Transverse colon (tissue), 4 donors: Measurements from ENCODE around the gene KPTN. TPM values are rescaled to one million over a fixed set of nuclear protein-coding genes. Genes with fewer than 3 reads are reported as not detected.

Source experiments
- DNase-seq: peaks from one replicate; pipeline ENCODE4 v3.0.0-alpha.2; 2019
- H3K27ac ChIP-seq, 4 donors: fragments of 200-600 bp; sonication (generic); 2 replicates each; pipeline ENCODE4 v1.5.1; 2016 to 2018; ENCODE audit warnings: inconsistent platforms in 4 of 4
- H3K27me3 ChIP-seq: fragments of 200-600 bp; sonication (generic); 2 replicates; pipeline ENCODE4 v1.5.1; 2017; ENCODE audit warnings: inconsistent platforms
- H3K36me3 ChIP-seq, 4 donors: fragments of 200-600 bp; sonication (generic); 2 replicates each; pipeline ENCODE4 v1.5.1; 2017 to 2019; ENCODE audit warnings: inconsistent platforms in 4 of 4
- H3K4me1 ChIP-seq, 4 donors: fragments of 200-600 bp; sonication (generic); 2 replicates each; pipeline ENCODE4 v1.5.1; 2017 to 2020; ENCODE audit warnings: inconsistent platforms in 4 of 4
- H3K4me3 ChIP-seq, 4 donors: fragments of 200-600 bp; sonication (generic); 1 replicate in 1 of 4; 2 replicates in 3 of 4; pipeline versions ENCODE4 v1.5.1 to v1.6.1; 2017 to 2019; ENCODE audit warnings: inconsistent platforms in 4 of 4
- H3K9me3 ChIP-seq, 2 donors: fragments of 200-600 bp; sonication (generic); 2 replicates each; pipeline ENCODE4 v1.5.1; 2017 to 2019; ENCODE audit warnings: inconsistent platforms in 2 of 2
- EP300 ChIP-seq: sonication (generic); formaldehyde crosslinking; IDR thresholded peaks from one replicate; pipeline ENCODE4 v1.6.1; 2017; ENCODE audit warnings: antibody characterized with exemption, low read depth
- POLR2A ChIP-seq: fragments of 450-650 bp; IDR thresholded peaks from one replicate; pipeline ENCODE4 v1.6.1; 2016; ENCODE audit warnings: antibody characterized with exemption, mild to moderate bottlenecking, moderate library complexity
- POLR2AphosphoS5 ChIP-seq, 3 donors: sonication (generic); formaldehyde crosslinking; IDR thresholded peaks; one replicate each; pipeline ENCODE4 v1.6.1; 2016; ENCODE audit warnings: antibody characterized with exemption in 3 of 3
- WGBS, 2 donors: methylation state at CpG; one replicate each; pipeline ENCODE4 v1.1.5; 2018; ENCODE audit warnings: low coverage in 1 of 2; 5-methylcytosine and 5-hydroxymethylcytosine counted together
- in situ Hi-C, 4 donors: fragments of 200-750 bp; cut with MboI; loops; one replicate each; pipeline versions ENCODE4 v1.15.0 to v1.15.1; 2017; ENCODE audit warnings: low sequenced_read_pairs in 3 of 4, low pct_ligation_motif_present in 1 of 4, low pct_unique_long_range_greater_than_20kb in 1 of 4
- intact Hi-C: fragments of 100-400 bp; cut with DNase I; formaldehyde crosslinking; loops from one replicate; pipeline ENCODE4 v1.15.1; 2023; ENCODE audit warnings: low total_unique reads
- total RNA-seq, 4 donors: library from RNA; depleted of rRNA; stranded (reverse); fragments of >200 nt; gene quantifications; one replicate each; pipeline ENCODE4 v1.1.0, GENCODE V29; 2016
- TF ChIP-seq, protein P1 (sequence below), 5 experiments: fragments of 200-600 bp in 3 of 5; fragments of 450-650 bp in 2 of 5; sonication (generic) in 3 of 5; IDR thresholded peaks; 1 replicate in 2 of 5; 2 replicates in 3 of 5; pipeline ENCODE4 v1.5.1; 2016 to 2017; ENCODE audit warnings: antibody characterized with exemption in 5 of 5, inconsistent platforms in 3 of 5, mild to moderate bottlenecking in 2 of 5, moderate library complexity in 1 of 5

Gene KPTN
- total RNA-seq, 4 donors from 2014 or later: 2.2 to 5.7 (median 3.3) TPM; not detected in 1

DNA sequence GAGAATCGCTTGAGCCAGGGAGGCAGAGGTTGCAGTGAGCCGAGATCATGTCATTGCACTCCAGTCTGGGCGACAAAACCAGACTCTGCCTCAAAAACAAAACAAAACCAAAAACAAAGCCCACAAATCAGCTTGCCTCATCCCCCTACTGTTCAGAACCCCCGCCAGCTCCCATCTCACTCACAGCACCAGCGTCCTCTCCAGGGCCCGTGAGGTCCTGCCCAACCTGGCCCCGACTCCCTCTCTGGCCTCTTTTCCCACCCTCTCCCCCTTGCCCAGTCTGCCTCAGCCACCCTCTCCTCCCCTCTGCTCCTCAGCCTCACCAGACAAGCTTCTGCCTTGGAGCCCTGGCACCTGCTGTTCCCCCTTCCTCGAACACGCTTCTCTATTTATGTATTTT is 16.1 kb downstream of the KPTN start:
- H3K36me3 ChIP-seq: no peaks in the 10 kb centered on the region
- TF ChIP-seq, protein P1, sequence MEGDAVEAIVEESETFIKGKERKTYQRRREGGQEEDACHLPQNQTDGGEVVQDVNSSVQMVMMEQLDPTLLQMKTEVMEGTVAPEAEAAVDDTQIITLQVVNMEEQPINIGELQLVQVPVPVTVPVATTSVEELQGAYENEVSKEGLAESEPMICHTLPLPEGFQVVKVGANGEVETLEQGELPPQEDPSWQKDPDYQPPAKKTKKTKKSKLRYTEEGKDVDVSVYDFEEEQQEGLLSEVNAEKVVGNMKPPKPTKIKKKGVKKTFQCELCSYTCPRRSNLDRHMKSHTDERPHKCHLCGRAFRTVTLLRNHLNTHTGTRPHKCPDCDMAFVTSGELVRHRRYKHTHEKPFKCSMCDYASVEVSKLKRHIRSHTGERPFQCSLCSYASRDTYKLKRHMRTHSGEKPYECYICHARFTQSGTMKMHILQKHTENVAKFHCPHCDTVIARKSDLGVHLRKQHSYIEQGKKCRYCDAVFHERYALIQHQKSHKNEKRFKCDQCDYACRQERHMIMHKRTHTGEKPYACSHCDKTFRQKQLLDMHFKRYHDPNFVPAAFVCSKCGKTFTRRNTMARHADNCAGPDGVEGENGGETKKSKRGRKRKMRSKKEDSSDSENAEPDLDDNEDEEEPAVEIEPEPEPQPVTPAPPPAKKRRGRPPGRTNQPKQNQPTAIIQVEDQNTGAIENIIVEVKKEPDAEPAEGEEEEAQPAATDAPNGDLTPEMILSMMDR (IDR thresholded peaks at IDR 0.05): no peak
- TF ChIP-seq POLR2A: no peak
- WGBS, 2 donors: 54% methylated on average over 9 of the region's 9 CpGs; no CpG with 5 or more reads in 1 of the 2 donors
- peaks cover 0 to 17% (median 7%) of the 10 kb centered on the region in 4 donors for H3K4me1 ChIP-seq
- H3K9me3 ChIP-seq: no peaks in the 10 kb centered on the region
- in situ Hi-C loops: no loop called here
- no peak overlapping the region for H3K4me3 ChIP-seq
- intact Hi-C loops: no loop called here
- no peak for DNase-seq
- peaks cover 66% of the 10 kb centered on the region for H3K27me3 ChIP-seq
- H3K27ac ChIP-seq: no peak overlapping the region

DNA sequence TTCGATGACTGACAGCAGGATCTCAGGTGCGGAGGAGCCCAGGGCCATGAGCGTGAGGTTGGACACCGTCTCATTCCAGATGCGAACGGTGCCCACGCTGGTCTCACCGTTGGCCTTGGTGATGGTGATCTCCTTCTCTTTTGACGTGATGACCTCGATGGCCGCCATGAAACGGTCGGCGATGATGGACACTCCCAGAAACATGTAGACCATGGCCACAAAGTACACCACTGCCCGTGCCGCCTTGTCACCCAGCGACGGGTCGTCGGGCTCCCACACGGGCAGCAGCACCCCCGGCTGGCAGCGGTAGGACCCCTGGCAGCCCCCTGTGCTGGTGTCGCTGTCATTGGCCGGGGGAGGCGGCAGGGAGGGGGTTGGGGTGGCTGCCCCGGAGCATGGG is 18.1 kb downstream of the KPTN start:
- in situ Hi-C loops: no loop called here
- Histone ChIP-seq H3K27ac (no peak overlapping the region), H3K4me3 (no peak overlapping the region), H3K36me3 (no peaks in the 10 kb centered on the region), H3K27me3 (peaks cover 59% of the 10 kb centered on the region), H3K4me1 (peaks cover 0 to 4% (median 2%) of the 10 kb centered on the region in 4 donors), H3K9me3 (no peaks in the 10 kb centered on the region)
- intact Hi-C loops: no loop called here
- DNase-seq: no peak
- TF ChIP-seq, protein P1 (IDR thresholded peaks at IDR 0.05): no peak
- TF ChIP-seq POLR2AphosphoS5 (IDR thresholded peaks at IDR 0.05): no peak
- TF ChIP-seq POLR2A: no peak
- TF ChIP-seq EP300: no peak
- 90% methylated on average over 27 of the region's 27 CpGs; no CpG with 5 or more reads in 1 of the 2 donors for WGBS, 2 donors

DNA sequence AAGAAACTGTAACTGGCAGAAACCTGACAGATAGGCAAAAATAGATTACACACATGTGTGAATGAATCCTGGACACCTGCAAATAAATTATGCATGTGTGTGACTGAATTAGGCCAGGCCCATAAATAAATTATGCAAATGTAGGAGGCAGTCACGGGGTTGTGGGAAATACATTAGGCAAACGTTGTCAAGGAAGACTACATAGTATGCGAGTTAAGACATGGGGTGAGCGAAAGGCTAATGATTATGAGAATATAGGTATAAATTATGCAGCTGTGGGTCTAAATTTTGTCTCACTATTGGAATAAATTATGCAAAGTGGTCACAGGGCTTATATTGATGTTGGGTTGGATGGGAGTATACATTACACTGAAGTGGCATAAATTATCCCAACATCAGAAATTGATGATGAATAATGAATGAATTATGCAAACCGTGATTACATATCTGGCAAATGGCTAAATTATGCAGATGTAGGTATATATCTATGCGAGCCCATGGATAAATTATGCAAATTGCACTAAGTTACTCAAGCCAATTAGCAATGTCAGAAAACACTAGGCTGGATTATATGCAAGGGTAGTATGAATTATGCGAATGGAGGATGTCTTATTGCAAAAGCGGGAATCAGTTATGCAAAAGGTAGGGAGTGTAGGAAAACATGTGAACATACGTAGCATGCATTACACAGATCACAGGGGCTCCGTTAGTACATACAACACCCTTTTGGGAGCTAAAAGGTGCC is 19.2 kb downstream of the KPTN start:
- Histone ChIP-seq H3K36me3 (no peaks in the 10 kb centered on the region), H3K4me3 (no peak overlapping the region), H3K4me1 (peaks cover 0 to 2% (median 0%) of the 10 kb centered on the region in 4 donors), H3K27ac (no peak overlapping the region), H3K27me3 (peaks cover 61% of the 10 kb centered on the region), H3K9me3 (no peaks in the 10 kb centered on the region)
- TF ChIP-seq, protein P1 (IDR thresholded peaks at IDR 0.05): no peak
- TF ChIP-seq POLR2A (no peak), EP300 (no peak), POLR2AphosphoS5 (IDR thresholded peaks at IDR 0.05) (no peak)
- in situ Hi-C loops: no loop called here
- no peak for DNase-seq
- intact Hi-C loops: no loop called here
- WGBS, 2 donors: 65 to 78% methylated on average over 10 of the region's 10 CpGs

DNA sequence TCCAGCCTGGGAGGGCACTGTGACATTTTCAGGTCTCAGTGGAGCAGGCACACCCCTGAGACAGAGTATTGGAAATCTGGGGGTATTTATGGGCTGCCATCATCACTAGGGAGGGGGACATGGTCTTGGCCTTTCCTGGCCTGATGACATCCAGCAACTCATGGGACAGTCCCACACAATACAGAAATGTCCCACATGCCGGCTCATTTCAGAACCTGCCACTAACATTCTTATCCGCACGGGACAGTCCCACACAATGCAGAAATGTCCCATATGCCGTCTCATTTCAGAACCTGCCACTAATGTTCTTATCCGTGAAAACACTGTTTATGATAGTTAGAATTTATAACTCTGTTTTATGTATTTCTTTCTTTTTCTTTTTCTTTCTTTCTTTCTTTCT is 22.1 kb downstream of the KPTN start:
- intact Hi-C loops: no loop called here
- no peaks in the 10 kb centered on the region for H3K9me3 ChIP-seq
- TF ChIP-seq EP300 (no peak), POLR2AphosphoS5 (IDR thresholded peaks at IDR 0.05) (no peak), POLR2A (no peak)
- TF ChIP-seq, protein P1 (IDR thresholded peaks at IDR 0.05): no peak
- no peak overlapping the region for H3K4me3 ChIP-seq
- H3K4me1 ChIP-seq: peaks cover 0 to 7% (median 4%) of the 10 kb centered on the region in 4 donors
- H3K36me3 ChIP-seq: no peaks in the 10 kb centered on the region
- in situ Hi-C loops: no loop called here
- no peak for DNase-seq
- H3K27me3 ChIP-seq: peaks cover 67% of the 10 kb centered on the region
- WGBS, 2 donors: 35 to 62% methylated on average over 3 to 5 of the region's 5 CpGs
- H3K27ac ChIP-seq: no peak overlapping the region
